HepG2 (cell line): ENCODE measurements around the gene PCNX1. TPM values are rescaled to one million over a fixed set of nuclear protein-coding genes. Genes with fewer than 3 reads are reported as not detected.

Experiments
- ATAC-seq: fragments of 200-7000 bp; cut with Tn5 transposase; 3 replicates; pipeline ENCODE4 v1.9.1; 2020; ENCODE audit warnings: mild to moderate bottlenecking, moderate library complexity
- BruUV-seq: library from RNA; stranded (reverse); fragments of 400-500 nt; replicated peaks from 2 replicates; lab custom pipeline; 2021; lab: Mats Ljungman, UMichigan
- CTCF ChIA-PET: fragments of 300-600 bp; formaldehyde crosslinking; extraction: SDS; loops from one replicate; lab custom pipeline; 2021; ENCODE audit warnings: low total read pairs, inconsistent platforms, low intra/inter-chr PET ratio; lab: Yijun Ruan, JAX
- POLR2A ChIA-PET: fragments of 350-600 bp; sonication (Branson Sonifier 250); formaldehyde crosslinking; loops from one replicate; lab custom pipeline; 2020; ENCODE audit warnings: antibody characterized with exemption, inconsistent platforms; lab: Yijun Ruan, JAX
- DNase-seq: peaks from one replicate; pipeline ENCODE4 v3.0.0-alpha.2; 2015; ENCODE audit warnings: low spot score
- FAIRE-seq: peaks from 3 replicates; lab custom pipeline; 2011; peaks lifted over from hg19 to GRCh38; lab: Jason Lieb, UNC
- H2AFZ ChIP-seq: one replicate; pipeline ENCODE4 v1.6.1; 2011; ENCODE audit warnings: low read length, inconsistent platforms
- H3K27ac ChIP-seq: fragments of 300-600 bp; 3 replicates; pipeline ENCODE4 v1.8.0; 2011; ENCODE audit warnings: mixed run types, mild to moderate bottlenecking, mixed read lengths, low read length, inconsistent platforms; ENCODE audit not compliant: insufficient read depth; ENCODE audit errors: extremely low read length
- H3K27me3 ChIP-seq, 2 experiments: fragments of 200-600 bp in 1 of 2; 2 replicates in 1 of 2; 3 replicates in 1 of 2; pipeline versions ENCODE4 v1.6.0 to v1.8.0; 2011; ENCODE audit warnings: low read length in 2 of 2, mild to moderate bottlenecking in 2 of 2, moderate library complexity in 2 of 2, inconsistent platforms in 1 of 2; ENCODE audit not compliant: insufficient read depth in 2 of 2, control insufficient read depth in 1 of 2
- H3K36me3 ChIP-seq, 2 experiments: fragments of 200-600 bp in 1 of 2; replicated peaks in 1 of 2; 2 replicates in 1 of 2; 3 replicates in 1 of 2; pipeline versions ENCODE4 v1.5.1 to v1.8.0; 2011; ENCODE audit warnings: low read length in 2 of 2, inconsistent platforms in 1 of 2; ENCODE audit not compliant: insufficient read depth in 2 of 2, control insufficient read depth in 1 of 2
- H3K4me1 ChIP-seq: 2 replicates; pipeline ENCODE4 v1.5.1; 2012; ENCODE audit warnings: low read length, inconsistent platforms; ENCODE audit not compliant: insufficient read depth
- H3K4me2 ChIP-seq: 2 replicates; pipeline ENCODE4 v1.6.0; 2011; ENCODE audit warnings: low read depth, low read length, inconsistent platforms
- H3K4me3 ChIP-seq, 3 experiments: fragments of 200-600 bp in 1 of 3; sonication (generic), shearing (Covaris generic) in 1 of 3; replicated peaks in 1 of 3; 2 replicates each; pipeline ENCODE4 v1.5.1; 2011 to 2016; ENCODE audit warnings: low read length in 3 of 3, inconsistent platforms in 2 of 3, low read depth in 2 of 3, mild to moderate bottlenecking in 2 of 3, control low read depth in 1 of 3, mixed read lengths in 1 of 3; ENCODE audit not compliant: insufficient read depth in 1 of 3
- H3K79me2 ChIP-seq: one replicate; pipeline ENCODE4 v1.6.1; 2011; ENCODE audit warnings: low read length, inconsistent platforms; ENCODE audit not compliant: insufficient read depth
- H3K9ac ChIP-seq: 2 replicates; pipeline ENCODE4 v1.6.0; 2011; ENCODE audit warnings: mild to moderate bottlenecking, low read depth, low read length, inconsistent platforms; ENCODE audit not compliant: insufficient read depth
- H3K9me3 ChIP-seq: 2 replicates; pipeline ENCODE4 v1.5.1; 2012; ENCODE audit warnings: mild to moderate bottlenecking, low read length
- H4K20me1 ChIP-seq: 2 replicates; pipeline ENCODE4 v1.6.0; 2011; ENCODE audit warnings: inconsistent platforms, mild to moderate bottlenecking, low read length, moderate library complexity; ENCODE audit not compliant: insufficient read depth
- CSRNP1 ChIP-seq: sonication (generic); formaldehyde crosslinking; IDR thresholded peaks from 2 replicates; pipeline ENCODE4 v1.8.1; 2023; ENCODE audit warnings: mild to moderate bottlenecking, missing genetic modification reagents
- CTCF ChIP-seq: sonication (generic); formaldehyde crosslinking; IDR thresholded peaks from 2 replicates; pipeline ENCODE4 v1.5.0; 2020; ENCODE audit warnings: mild to moderate bottlenecking, missing genetic modification reagents, moderate library complexity
- FOXA3 ChIP-seq: IDR thresholded peaks from 2 replicates; pipeline ENCODE4 v1.6.1; 2016; ENCODE audit warnings: missing genetic modification reagents, missing compliant biosample characterization
- HNF4A ChIP-seq: sonication (generic); formaldehyde crosslinking; IDR thresholded peaks from 2 replicates; pipeline ENCODE4 v1.4.0; 2020; ENCODE audit warnings: missing genetic modification reagents
- MAFK ChIP-seq, 2 experiments: IDR thresholded peaks in 1 of 2; conservative IDR thresholded peaks in 1 of 2; 2 replicates each; pipeline ENCODE4 v1.6.1; 2011; ENCODE audit warnings: improper control_type of control experiment in 2 of 2, low read length in 2 of 2
- ZNF10 ChIP-seq: sonication (generic); formaldehyde crosslinking; IDR thresholded peaks from 2 replicates; pipeline ENCODE4 v1.4.0; 2020; ENCODE audit warnings: mild to moderate bottlenecking, low read depth, missing genetic modification reagents, borderline replicate concordance
- ZNF407 ChIP-seq: sonication (generic); formaldehyde crosslinking; IDR thresholded peaks from one replicate; pipeline ENCODE4 v1.5.1; 2020; ENCODE audit warnings: mild to moderate bottlenecking, missing genetic modification reagents; ENCODE audit errors: not compliant biosample characterization
- ZNF776 ChIP-seq: sonication (generic); formaldehyde crosslinking; IDR thresholded peaks from 2 replicates; pipeline ENCODE4 v1.4.0; 2020; ENCODE audit warnings: mild to moderate bottlenecking, missing genetic modification reagents
- WGBS: methylation state at CpG from one replicate; pipeline ENCODE4 v1.1.6; 2017; ENCODE audit warnings: low lambda C conversion rate; 5-methylcytosine and 5-hydroxymethylcytosine counted together
- in situ Hi-C: cut with HindIII; loops from 2 replicates; pipeline ENCODE4 v1.10.0; 2017; ENCODE audit warnings: low pct_unique_long_range_greater_than_20kb; ENCODE audit not compliant: extremely low pct_ligation_motif_present
- intact Hi-C: fragments of 100-400 bp; cut with micrococcal nuclease; formaldehyde crosslinking; loops from one replicate; pipeline ENCODE4 v1.10.0; 2022; ENCODE audit not compliant: unreplicated experiment
- polyA plus RNA-seq, 8 experiments: library from polyadenylated mRNA; depleted of rRNA in 3 of 8; stranded (reverse) in 7 of 8; unstranded in 1 of 8; fragments of >200 nt; fragmentation: Illumina TruSeq in 4 of 8; extraction: Trizol in 4 of 8; gene quantifications; 2 replicates each; pipeline versions ENCODE4 v1.2.1 to v1.2.3, GENCODE V29; 2011 to 2016; ENCODE audit warnings: low read depth in 4 of 8, missing spikeins in 1 of 8, mixed read lengths in 1 of 8; ENCODE audit not compliant: insufficient read depth in 1 of 8
- total RNA-seq, 5 experiments: library from RNA; depleted of rRNA; stranded (reverse); fragments of >200 nt; fragmentation: Illumina TruSeq; extraction: Trizol; gene quantifications; 2 replicates each; pipeline ENCODE4 v1.2.3, GENCODE V29; 2016; ENCODE audit warnings: low read depth in 1 of 5

Gene PCNX1
- total and polyA plus RNA-seq, 2 of the 13 experiments (the other 11 are each of a cell fraction or from before 2014, with no cell fraction given): 24.9 to 30.3 TPM

- TF ChIP-seq CTCF (CRISPR knock-in tag) (peak; percentile 66), ZNF776 (no peak), MAFK (conservative IDR thresholded peaks at IDR 0.05 in 1 of 2, IDR thresholded peaks at IDR 0.05 in 1 of 2; ENCODE audit: low read length in 2 of 2) (peak; percentile 53 to 91)
These were observed 48.6 kb downstream of the PCNX1 start (continued) for GRCh38 chr14:70955543-70956480.

- 96% methylated on average over 3 of the region's 3 CpGs for WGBS
- peaks cover 6% of the 10 kb centered on the region for H3K79me2 ChIP-seq
- FAIRE-seq (no peak), DNase-seq (no peak), ATAC-seq (no peak)
- in situ Hi-C loops (loop anchor here (10.0 to 25.0 kb wide), 2 partner anchors 132 to 344 kb away; partner anchors contain the start of gene MED6), intact Hi-C loops (loop anchor here (1.0 kb wide), 2 partner anchors 49 to 139 kb away; partner anchors contain the start of gene PCNX1)
- no TSS peak for BruUV-seq
- no peaks in the 10 kb centered on the region; a peak in 2 of 5 replicates for H3K36me3 ChIP-seq
- no peak overlapping the region for H2AFZ ChIP-seq
- no peak overlapping the region for H3K9ac ChIP-seq
- no peaks in the 10 kb centered on the region for H3K9me3 ChIP-seq
- H3K4me2 ChIP-seq: no peak overlapping the region
- CTCF ChIA-PET: interaction anchor here (1.1 to 1.8 kb wide), 4 partner anchors 49 to 335 kb away, joined by 3 to 9 read pairs (median 4); partner anchors contain the start of gene PCNX1
- H3K4me1 ChIP-seq: no peaks in the 10 kb centered on the region
- no peak overlapping the region for H3K27ac ChIP-seq
- H3K4me3 ChIP-seq: no peak overlapping the region
- H3K27me3 ChIP-seq: no peaks in the 10 kb centered on the region
- POLR2A ChIA-PET: no interaction called here
- 0 out of 2 replicates have a peak, but pooled peaks cover 2% of the 10 kb centered on the region for H4K20me1 ChIP-seq
- TF ChIP-seq HNF4A (no peak), ZNF10 (CRISPR knock-in tag) (no peak), ZNF407 (CRISPR knock-in tag) (no peak), CSRNP1 (CRISPR knock-in tag) (no peak), FOXA3 (CRISPR knock-in tag) (no peak)
These were observed 49.3 kb downstream of the PCNX1 start for GRCh38 chr14:70956511-70956910.
